Pancreas (tissue), 10 donors: Measurements from ENCODE around the gene DNAJC11. TPM values are rescaled to one million over a fixed set of nuclear protein-coding genes. Genes with fewer than 3 reads are reported as not detected.

Experiments used
- ATAC-seq, 4 donors: fragments of 200-7000 bp; cut with Tn5 transposase; one replicate each; pipeline versions ENCODE4 v1.8.0 to v1.9.1; 2020; ENCODE audit warnings: mild to moderate bottlenecking in 4 of 4, moderate library complexity in 4 of 4
- DNase-seq, 6 donors: peaks; one replicate each; pipeline ENCODE4 v3.0.0-alpha.2; 2020
- FAIRE-seq: peaks from 2 replicates; lab custom pipeline; 2012; peaks lifted over from hg19 to GRCh38; lab: Jason Lieb, UNC
- H3K27ac ChIP-seq, 4 donors: fragments of 200-600 bp; sonication (generic); 1 replicate in 3 of 4; 2 replicates in 1 of 4; pipeline versions ENCODE4 v1.5.0 to v1.8.0; 2020
- H3K27me3 ChIP-seq, 4 donors: fragments of 200-600 bp; one replicate each; pipeline ENCODE4 v1.8.0; 2021
- H3K36me3 ChIP-seq, 3 donors: fragments of 200-600 bp; sonication (generic) in 1 of 3; one replicate each; pipeline versions ENCODE4 v1.5.0 to v1.8.0; 2020 to 2021
- H3K4me1 ChIP-seq, 3 donors: fragments of 200-600 bp; one replicate each; pipeline ENCODE4 v1.8.0; 2021
- H3K4me3 ChIP-seq, 4 donors: fragments of 200-600 bp; sonication (generic) in 2 of 4; one replicate each; pipeline versions ENCODE4 v1.5.0 to v1.8.0; 2020 to 2021
- H3K9me3 ChIP-seq, 4 donors: fragments of 200-600 bp; one replicate each; pipeline ENCODE4 v1.8.0; 2021
- WGBS, 2 donors: extraction: QIAGEN DNeasy Blood & Tissue Kit; methylation state at CpG; one replicate each; pipeline ENCODE4 v1.1.7; 2013; 5-methylcytosine and 5-hydroxymethylcytosine counted together
- intact Hi-C, 3 donors: fragments of 100-400 bp; cut with DNase I; formaldehyde crosslinking; loops; one replicate each; pipeline versions ENCODE4 v1.11.1 to v1.14.2; 2022
- polyA plus RNA-seq, 2 donors: library from polyadenylated mRNA; stranded (reverse); fragments of 200-250 nt; gene quantifications; one replicate each; pipeline ENCODE4 v1.2.3, GENCODE V29; 2013
- total RNA-seq, 6 donors: library from RNA; stranded (reverse); fragmentation: NEBNext Ultra II Directional in 4 of 6; extraction: Animal tissue kit (Norgen Biotek cat#: 25700) in 4 of 6; gene quantifications; one replicate each; pipeline versions ENCODE4 v1.2.1 to v1.2.4, GENCODE V29; 2021 to 2023
- TF ChIP-seq, protein P1 (sequence below), 4 donors: fragments of 200-600 bp; sonication (generic) in 3 of 4; IDR thresholded peaks; one replicate each; pipeline versions ENCODE4 v1.5.0 to v1.8.0; 2021; ENCODE audit warnings: antibody characterized with exemption in 4 of 4
- donor health status: healthy with polysubstance abuse.
- donor health status: DM: no; HTN: no; CAD: no; lungs with moderate emphysema.
- donor health status: DM: no; HTN: no; CAD: no.
- donor health status: control.
- donor health status: control.
- donor health status: Bipolar disorder and iron deficiency.
- donor health status: DM: yes; HTN: yes; CAD: no.
- donor health status: DM: no; HTN: no; CAD: no.
- donor health status: DM: no; HTN: no; CAD: no.
- donor health status: DM: yes; HTN: yes; CAD: no.

The DNAJC11 gene
- total and polyA plus RNA-seq, 8 donors, result 14.9 to 30.6 (median 20.2) TPM

DNA sequence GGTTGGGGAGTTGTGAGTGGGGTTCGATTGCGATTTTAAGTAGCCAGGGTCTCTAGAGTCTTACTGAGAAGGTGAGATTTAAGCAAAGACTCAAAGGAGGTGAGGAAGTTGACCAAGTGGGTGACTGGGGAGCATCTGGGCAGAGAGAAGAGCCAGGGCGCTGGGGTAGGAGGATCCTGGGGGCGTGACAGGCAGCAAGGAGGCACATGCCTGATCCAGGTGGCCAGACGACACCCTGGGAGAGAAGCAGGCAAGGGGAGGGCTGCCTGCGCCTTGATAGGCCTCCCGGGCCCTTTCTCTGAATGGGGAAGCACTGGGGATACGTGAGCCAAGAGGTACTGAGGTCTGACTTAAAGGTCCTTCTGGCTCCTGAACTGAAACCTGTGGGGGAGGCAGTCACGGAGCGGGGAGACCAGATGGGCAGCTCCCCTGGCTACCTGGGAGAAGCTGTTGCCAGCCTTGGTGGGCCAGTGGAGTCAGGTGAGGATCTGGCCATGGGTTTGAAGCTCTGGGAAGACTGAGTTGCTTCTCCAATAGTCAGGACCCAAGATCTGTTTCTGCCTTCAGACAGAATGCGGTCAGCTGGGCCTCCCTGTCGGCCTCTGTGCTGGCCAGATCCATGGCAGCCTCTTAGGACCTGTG lies 116.4 kb downstream of the DNAJC11 start:
- intact Hi-C loops, result no loop called here
- peaks cover 0 to 19% (median 13%) of the 10 kb centered on the region in 3 donors for H3K36me3 ChIP-seq
- no peaks in the 10 kb centered on the region for H3K27me3 ChIP-seq
- peaks cover 17 to 28% (median 23%) of the 10 kb centered on the region in 3 donors for H3K4me1 ChIP-seq
- FAIRE-seq, result no peak
- WGBS, 2 donors, result 82 to 86% methylated on average over 12 of the region's 12 CpGs
- H3K9me3 ChIP-seq, result no peaks in the 10 kb centered on the region
- TF ChIP-seq, protein P1, sequence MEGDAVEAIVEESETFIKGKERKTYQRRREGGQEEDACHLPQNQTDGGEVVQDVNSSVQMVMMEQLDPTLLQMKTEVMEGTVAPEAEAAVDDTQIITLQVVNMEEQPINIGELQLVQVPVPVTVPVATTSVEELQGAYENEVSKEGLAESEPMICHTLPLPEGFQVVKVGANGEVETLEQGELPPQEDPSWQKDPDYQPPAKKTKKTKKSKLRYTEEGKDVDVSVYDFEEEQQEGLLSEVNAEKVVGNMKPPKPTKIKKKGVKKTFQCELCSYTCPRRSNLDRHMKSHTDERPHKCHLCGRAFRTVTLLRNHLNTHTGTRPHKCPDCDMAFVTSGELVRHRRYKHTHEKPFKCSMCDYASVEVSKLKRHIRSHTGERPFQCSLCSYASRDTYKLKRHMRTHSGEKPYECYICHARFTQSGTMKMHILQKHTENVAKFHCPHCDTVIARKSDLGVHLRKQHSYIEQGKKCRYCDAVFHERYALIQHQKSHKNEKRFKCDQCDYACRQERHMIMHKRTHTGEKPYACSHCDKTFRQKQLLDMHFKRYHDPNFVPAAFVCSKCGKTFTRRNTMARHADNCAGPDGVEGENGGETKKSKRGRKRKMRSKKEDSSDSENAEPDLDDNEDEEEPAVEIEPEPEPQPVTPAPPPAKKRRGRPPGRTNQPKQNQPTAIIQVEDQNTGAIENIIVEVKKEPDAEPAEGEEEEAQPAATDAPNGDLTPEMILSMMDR (IDR thresholded peaks at IDR 0.05), result no peak
- ATAC-seq, result no peak
- no peak overlapping the region for H3K4me3 ChIP-seq
- no peak overlapping the region for H3K27ac ChIP-seq
- no peak for DNase-seq

Other genes with a start within 250 kb of the DNAJC11 start
- 1 to 10 TPM in 5 of 6 donors, under 1 TPM in 1; 0.98 to 2.9 (median 2.4) TPM for gene TNFRSF25, start 235.6 kb downstream of the DNAJC11 start, total RNA-seq
- gene TNFRSF25, start 235.6 kb downstream of the DNAJC11 start, polyA plus RNA-seq, result 10 to 100 TPM; 13.4 to 26.7 TPM
- gene PLEKHG5, start 210.1 kb downstream of the DNAJC11 start, total RNA-seq, result 1 to 10 TPM; 1.5 to 3.9 (median 2.6) TPM
- 1 to 10 TPM; 6.2 to 7.3 TPM for gene PLEKHG5, start 210.1 kb downstream of the DNAJC11 start, polyA plus RNA-seq
- 10 to 100 TPM; 10.3 to 15.1 (median 12.6) TPM for gene NOL9, start 147.3 kb downstream of the DNAJC11 start, total RNA-seq
- 1 to 10 TPM; 7.5 to 8.0 TPM for gene NOL9, start 147.3 kb downstream of the DNAJC11 start, polyA plus RNA-seq
- gene TAS1R1, start 146.5 kb downstream of the DNAJC11 start, total RNA-seq, result not detected
- gene TAS1R1, start 146.5 kb downstream of the DNAJC11 start, polyA plus RNA-seq, result not detected
- 10 to 100 TPM; 15.2 to 25.1 (median 16.9) TPM for gene ZBTB48, start 121.8 kb downstream of the DNAJC11 start, total RNA-seq
- 100 to 1,000 TPM; 118 to 143 TPM for gene ZBTB48, start 121.8 kb downstream of the DNAJC11 start, polyA plus RNA-seq
- 10 to 100 TPM; 10.8 to 31.3 (median 18.4) TPM for gene KLHL21, start 98.9 kb downstream of the DNAJC11 start, total RNA-seq
- 10 to 100 TPM; 11.3 to 13.7 TPM for gene KLHL21, start 98.9 kb downstream of the DNAJC11 start, polyA plus RNA-seq
- gene PHF13, start 88.1 kb downstream of the DNAJC11 start, total RNA-seq, result 1 to 10 TPM; 4.0 to 8.3 (median 4.7) TPM
- gene PHF13, start 88.1 kb downstream of the DNAJC11 start, polyA plus RNA-seq, result 1 to 10 TPM; 4.5 to 8.0 TPM
- gene THAP3, start 76.9 kb downstream of the DNAJC11 start, total RNA-seq, result 10 to 100 TPM in 1 of 6 donors, 1 to 10 TPM in 5; 6.9 to 11.6 (median 8.9) TPM
- 10 to 100 TPM; 21.9 to 28.0 TPM for gene THAP3, start 76.9 kb downstream of the DNAJC11 start, polyA plus RNA-seq
- gene CAMTA1, start 83.6 kb upstream of the DNAJC11 start, total RNA-seq, result 10 to 100 TPM; 13.0 to 39.8 (median 20.8) TPM
- gene CAMTA1, start 83.6 kb upstream of the DNAJC11 start, polyA plus RNA-seq, result 10 to 100 TPM; 47.9 to 54.2 TPM